ENCODE results near the gene TPX2.
A peak's percentile ranks its signal among the peaks of the same experiment; 100 is the strongest.
"Not testable (repeated sequence)": the region's sequence is repeated elsewhere in the genome, so short reads cannot be mapped to it uniquely, and the experiment has no call there.

Gene TPX2

DNA sequence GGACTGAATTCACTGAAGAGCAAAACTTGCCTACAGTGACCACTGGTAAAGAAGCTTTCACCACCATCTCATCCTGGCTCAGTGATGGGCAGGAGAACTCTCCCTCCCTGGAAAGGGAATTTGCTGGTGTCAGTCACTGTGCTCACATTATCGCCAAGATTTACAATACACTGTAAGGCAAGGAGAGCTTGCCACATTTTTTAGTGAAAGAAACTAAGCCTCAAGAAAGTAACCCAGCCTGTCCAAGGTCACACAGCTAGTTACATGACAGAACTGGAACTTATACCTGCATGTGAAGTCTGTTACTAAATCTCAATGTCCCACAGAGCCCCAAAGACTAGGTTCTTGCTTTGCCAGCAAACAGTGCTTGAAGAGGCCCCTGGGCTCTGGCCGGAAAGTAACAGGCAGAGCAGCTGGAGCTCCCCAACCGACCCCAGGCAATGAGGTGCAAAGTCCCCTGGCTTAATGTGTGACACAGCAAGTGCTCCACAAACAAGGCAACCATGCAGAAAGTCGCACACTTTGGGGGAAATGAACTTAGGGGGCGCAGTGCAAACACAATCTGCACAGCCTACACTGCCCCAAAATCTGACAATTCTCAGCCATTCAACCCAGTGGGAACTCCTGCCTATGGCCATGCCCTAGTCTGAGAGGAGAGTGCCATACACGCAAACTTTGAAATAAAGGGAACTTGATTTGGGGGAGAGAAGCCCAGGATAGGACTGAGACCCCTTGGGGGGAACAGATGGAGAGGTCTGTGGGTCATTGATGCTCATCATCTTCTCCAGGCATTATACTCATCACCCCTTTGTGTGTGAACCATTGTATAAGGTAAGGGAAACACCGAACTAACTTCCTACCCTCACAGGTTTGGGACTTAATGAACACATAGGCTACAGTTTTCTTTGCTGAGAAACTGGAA lies 18.3 kb upstream of the TPX2 start:
- no peak for DNase-seq

DNA sequence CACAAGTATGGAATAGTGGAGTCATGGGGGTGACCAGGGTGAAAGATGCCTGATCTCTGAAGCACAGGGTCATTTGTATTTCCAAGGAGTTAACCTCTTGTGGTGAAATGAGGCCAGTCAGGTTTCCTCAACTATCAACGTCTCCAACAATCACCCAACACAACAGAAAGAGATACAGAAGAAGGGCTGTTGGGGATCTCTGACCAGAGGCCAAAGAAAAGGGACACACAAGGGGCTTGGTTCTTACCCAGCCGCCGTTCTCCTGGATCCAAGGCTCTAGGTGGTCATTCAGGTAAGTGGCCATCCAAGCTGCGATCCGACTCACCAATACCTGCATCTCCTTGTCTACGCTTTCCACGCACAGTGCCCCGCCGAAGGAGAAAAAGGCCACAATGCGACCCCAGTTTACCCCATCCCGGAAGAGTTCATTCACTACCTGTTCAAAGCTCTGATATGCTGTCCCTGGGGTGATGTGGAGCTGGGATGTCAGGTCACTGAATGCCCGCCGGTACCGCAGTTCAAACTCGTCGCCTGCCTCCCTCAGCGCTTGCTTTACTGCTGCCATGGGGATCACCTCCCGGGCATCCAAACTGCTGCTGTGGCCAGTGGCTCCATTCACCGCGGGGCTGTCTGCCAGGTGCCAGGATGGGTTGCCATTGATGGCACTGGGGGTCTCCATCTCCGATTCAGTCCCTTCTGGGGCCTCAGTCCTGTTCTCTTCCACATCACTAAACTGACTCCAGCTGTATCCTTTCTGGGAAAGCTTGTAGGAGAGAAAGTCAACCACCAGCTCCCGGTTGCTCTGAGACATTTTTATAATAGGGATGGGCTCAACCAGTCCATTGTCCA lies 17.5 kb upstream of the TPX2 start:
- no peak for DNase-seq

- DNase-seq: peak; percentile 74
These were observed 16.6 kb upstream of the TPX2 start, which contains the start of gene BCL2L1 for GRCh38 chr20:31722257-31723068. TSS of gene BCL2L1 (minus strand) at chr20:31722868. CDS start at chr20:31722218, 650 bp downstream.

- DNase-seq: no peak
These were observed 16.1 kb upstream of the TPX2 start for GRCh38 chr20:31723069-31723318.

DNA sequence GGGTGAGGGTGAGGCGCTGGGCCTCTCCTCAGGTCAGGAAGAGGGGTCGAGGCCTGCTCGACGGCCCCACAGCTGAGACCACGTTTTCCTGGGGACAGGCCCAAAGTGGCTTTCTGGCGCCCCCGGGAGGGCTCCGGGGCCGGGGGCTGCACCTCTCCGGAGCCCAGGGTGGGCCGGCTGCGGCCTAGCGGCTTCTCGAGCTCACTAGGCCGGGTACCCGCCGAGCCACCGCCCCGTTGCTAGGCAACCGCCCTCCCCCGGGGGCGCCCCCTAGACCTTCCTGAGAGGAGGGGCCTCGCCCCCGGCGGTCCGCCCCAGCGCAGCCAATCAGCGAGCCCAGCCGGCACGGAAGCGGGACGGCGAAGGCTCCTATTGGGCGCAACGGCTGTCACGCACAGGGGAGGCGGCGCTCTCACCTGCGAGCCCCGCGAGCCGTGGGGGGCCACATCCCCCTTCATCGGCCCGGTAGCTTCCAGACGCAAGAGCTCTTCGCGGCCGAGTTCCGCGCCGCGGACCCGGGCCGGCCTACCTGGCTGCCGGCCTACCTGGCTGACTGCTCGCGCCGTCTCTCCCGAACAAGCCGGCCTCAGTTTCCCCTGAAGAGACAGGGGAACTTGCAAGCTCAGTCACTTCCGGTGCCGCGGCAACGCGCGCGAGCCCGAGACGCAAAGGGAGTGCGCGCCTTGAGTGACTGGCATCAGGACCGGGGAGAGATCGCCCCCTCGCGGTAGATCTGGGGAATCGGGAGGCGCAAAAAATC lies 15.6 kb upstream of the TPX2 start:
- DNase-seq: peak; percentile 89

DNA sequence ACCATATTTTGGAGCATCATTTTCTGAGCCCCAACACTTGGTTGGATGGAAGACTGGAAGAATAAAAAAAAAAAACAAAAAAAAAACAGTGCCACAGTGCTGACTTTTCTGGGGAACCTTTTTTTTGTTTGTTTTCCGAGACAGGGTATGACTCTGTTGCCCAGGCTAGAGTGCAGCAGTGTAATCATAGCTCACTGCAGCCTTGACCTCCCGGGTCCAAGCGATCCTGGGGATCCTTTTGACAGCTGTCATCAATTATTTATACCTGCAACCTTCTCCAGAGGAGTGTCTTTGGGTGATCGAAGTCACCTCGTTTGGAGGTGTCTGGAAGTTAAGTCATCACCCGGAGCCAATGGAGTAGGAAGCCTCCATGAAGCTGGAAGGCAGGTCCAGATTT lies 7.8 kb upstream of the TPX2 start:
- DNase-seq: no peak

DNA sequence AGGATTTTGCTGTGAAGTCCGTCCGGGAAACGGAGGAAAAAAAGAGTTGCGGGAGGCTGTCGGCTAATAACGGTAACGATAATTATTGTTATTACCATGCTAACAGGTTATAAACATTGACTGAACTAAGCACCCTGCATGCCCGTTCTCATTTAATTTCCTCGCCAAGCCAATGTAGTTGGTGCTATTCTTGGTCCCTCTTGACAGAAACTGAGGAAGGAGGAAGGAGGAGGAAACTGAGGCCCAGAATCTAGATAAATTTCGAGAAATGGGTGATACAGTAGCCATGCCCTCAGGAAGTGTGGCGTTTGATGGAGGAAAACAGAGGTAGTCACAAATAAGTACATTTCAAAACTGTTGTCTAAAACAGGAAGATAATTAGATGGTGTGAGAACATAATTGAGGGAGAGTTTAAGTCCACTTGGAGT lies 474 bp downstream of the TPX2 start:
- DNase-seq: no peak

GRCh38 chr20:31740208-31740607 lies 1.1 kb downstream of the TPX2 start:
- no peak for DNase-seq

GRCh38 chr20:31740656-31741323 lies 1.7 kb downstream of the TPX2 start:
- DNase-seq: no peak

DNA sequence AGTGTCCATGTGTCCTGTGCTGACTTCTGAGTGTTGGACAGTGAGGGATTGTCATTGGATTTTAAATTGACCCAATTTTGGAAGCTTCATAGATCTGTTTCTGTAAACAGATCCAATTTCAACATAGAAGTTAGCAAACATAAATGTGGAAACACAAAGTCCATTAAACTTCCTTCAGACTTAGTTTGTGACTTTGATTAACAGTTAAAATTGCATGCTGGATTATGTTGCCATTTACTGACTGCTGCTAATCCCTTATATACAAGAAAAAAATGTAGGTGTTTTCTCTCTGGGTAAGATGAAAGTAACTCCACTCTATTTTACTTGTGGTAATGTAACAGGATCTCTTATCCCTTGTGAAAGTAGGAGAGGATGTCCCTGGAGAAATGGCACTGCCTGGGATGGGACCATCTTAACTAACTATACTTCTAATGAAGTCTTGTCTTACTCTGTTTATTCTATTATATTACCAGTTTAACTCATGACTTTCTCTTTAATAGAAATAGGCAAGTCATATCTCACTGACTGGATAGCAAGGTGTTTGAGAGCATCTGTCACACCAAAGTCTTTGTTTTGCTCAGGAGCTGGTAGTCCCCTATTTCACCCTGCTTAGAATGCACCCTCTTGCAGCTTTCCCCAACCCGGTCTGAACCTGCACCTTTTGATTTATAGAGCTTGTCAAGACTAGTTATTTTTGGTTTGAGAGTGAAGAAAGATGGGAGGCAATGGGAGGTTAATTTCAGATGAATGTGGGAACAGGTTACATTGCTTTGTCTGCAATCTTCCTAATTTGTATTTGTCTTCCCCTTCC lies 7.2 kb downstream of the TPX2 start:
- DNase-seq: no peak

DNA sequence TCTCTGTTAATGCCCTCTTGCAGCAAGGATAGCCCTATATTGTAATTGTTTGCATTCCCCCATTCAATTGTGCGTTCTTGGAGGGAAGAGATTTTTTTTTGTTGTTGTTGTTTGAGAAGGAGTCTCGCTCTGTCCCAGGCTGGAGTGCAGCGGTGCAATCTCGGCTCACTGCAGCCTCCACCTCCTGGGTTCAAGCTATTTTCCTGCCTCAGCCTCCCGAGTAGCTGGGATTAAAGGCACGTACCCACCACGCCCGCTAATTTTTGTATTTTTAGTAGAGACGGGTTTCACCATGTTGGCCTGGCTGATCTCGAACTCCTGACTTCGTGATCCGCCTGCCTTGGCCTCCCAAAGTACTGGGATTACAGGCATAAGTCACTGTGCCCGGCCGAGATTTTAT lies 7.9 kb downstream of the TPX2 start:
- DNase-seq: not testable (repeated sequence)

- no peak for DNase-seq
These were observed 8.6 kb downstream of the TPX2 start for GRCh38 chr20:31747640-31748039.

DNA sequence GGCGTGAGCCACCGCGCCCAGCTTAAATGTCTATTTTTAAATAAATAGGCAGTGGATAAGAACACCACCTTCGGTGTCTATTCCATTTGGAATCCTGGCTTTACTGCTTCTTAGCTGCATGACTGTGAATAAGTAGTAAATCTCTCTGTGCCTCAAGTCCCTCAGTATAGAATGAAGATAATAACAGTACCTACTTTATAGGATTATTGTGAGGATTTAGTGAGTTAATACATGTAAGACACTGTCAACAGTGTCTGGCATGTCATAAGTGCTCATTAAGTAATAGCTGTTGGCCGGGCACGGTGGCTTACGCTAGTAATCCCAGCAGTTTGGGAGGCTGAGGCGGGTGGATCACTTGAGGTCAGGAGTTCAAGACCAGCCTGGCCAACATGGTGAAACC lies 10.1 kb downstream of the TPX2 start:
- no peak for DNase-seq

GRCh38 chr20:31751126-31751525 lies 12.0 kb downstream of the TPX2 start:
- DNase-seq: no peak

DNA sequence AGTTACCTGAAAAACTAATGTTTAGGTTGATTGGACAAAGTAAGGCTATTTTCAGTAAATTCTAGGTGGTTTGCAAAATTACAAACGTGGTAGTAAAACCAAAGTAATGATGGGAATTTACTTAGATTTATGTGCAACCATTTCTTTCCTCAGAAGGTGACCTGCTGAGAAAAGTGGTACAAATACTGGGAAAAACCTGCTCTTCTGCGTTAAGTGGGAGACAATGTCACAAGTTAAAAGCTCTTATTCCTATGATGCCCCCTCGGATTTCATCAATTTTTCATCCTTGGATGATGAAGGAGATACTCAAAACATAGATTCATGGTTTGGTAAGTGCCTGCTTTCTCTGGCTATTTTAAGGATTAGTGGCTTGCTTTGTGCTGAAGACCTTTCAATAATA lies 18.2 kb downstream of the TPX2 start:
- DNase-seq: no peak

GRCh38 chr20:31758521-31758920 lies 19.4 kb downstream of the TPX2 start:
- DNase-seq: no peak

DNA sequence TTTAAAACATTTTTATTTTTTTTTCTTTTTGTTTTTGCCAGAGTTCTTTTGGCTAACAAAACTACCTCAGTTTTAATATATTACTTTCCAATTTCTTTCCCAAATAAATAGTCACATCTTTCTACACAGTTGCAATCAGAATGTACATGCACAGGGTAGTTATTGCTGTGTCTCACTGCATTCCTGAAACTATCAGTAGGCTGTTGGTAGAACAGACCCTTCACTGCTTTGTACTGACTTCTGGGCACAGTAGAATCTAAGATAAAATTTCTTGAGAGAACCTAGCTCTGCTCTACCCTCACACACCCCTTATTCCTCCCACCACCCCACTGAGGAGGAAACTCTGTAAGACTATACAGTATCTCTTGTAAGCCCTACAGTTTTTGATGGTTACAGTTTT lies 19.9 kb downstream of the TPX2 start:
- DNase-seq: no peak

DNA sequence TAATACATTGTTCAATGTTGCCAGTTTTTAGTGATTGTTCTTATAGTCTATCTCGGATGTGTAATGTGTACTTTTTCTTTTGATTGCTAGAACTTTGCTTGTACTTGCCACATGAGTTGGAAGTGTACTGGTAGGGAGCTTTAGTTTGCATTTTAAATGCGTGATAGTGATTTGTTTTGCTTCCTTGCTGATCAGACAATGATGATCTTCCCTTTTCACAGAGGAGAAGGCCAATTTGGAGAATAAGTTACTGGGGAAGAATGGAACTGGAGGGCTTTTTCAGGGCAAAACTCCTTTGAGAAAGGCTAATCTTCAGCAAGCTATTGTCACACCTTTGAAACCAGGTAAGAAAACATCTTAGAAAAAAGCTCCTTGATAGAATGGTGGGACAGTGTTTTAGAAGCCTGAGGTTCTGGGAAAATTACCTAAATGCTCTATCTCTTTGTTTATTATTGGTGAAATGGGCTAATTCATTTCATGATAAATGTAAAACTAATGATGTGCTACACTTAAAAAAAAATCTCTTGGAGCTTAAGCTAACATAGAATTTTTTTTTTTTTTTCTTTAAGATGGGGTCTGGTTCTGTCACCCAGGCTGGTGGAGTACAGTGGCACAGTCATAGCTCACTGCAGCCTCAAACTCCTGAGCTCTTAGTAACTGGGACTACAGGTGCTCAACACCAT lies 20.9 kb downstream of the TPX2 start:
- no peak for DNase-seq

DNA sequence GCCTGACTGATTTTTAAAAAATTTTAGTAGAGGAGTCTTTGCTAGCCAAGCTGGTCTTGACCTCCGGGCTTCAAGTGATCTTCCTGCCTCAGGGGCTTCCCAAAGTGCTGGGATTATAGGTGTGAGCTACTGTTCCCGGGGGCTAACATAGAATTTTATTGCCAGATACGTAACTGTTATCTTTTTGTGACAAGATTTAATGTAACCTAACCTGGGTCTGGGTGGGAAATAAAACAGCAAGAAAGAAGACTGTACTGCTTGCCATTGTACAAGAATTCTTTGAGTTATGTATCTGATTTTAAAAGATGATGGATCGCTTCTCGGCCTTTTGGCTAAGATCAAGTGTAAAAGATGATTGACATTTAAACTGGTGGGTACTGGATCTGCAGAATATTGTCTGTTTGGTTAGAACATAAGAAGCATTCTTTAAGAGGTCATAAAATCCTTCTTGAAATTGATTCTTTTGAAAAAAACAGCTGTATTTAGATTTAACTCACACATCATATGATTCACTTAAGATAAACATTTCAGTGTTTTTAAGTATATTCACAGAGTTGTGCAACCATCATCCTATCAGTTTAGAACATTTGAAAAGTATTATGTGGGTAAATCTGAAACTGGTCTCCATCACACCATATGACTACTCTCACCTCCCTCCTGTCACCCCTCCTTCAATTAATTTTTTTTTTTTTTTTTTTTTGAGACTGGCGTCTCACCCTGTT lies 21.6 kb downstream of the TPX2 start:
- no peak for DNase-seq
